Natural killer cell (primary cell): ENCODE data around the gene TRMT44. TPM values are rescaled to one million over a fixed set of nuclear protein-coding genes. Genes with fewer than 3 reads are reported as not detected.

Experiments used
- ATAC-seq, 3 donors: fragments of 150-1000 bp in 2 of 3; fragments of 200-7000 bp in 1 of 3; cut with Tn5 transposase; 1 replicate in 1 of 3; 2 replicates in 2 of 3; pipeline ENCODE4 v1.10.0; 2021; ENCODE audit warnings: mild to moderate bottlenecking in 2 of 3, moderate library complexity in 2 of 3
- DNase-seq, 2 donors: peaks; one replicate each; pipeline versions ENCODE4 v3.0.0 to v3.0.0-alpha.2; 2013 to 2021; ENCODE audit warnings: mixed read lengths in 1 of 2
- H3K27ac ChIP-seq: one replicate; pipeline ENCODE4 v1.5.1; 2013; ENCODE audit warnings: mild to moderate bottlenecking, low read length
- H3K27me3 ChIP-seq: one replicate; pipeline ENCODE4 v1.6.1; 2013; ENCODE audit warnings: low read length; ENCODE audit not compliant: control insufficient read depth, insufficient read depth
- H3K36me3 ChIP-seq: one replicate; pipeline ENCODE4 v1.6.1; 2013; ENCODE audit warnings: low read length; ENCODE audit not compliant: control insufficient read depth, insufficient read depth
- H3K4me1 ChIP-seq: one replicate; pipeline ENCODE4 v1.6.1; 2013; ENCODE audit warnings: low read length; ENCODE audit not compliant: control insufficient read depth, insufficient read depth
- H3K4me3 ChIP-seq: one replicate; pipeline ENCODE4 v1.5.1; 2013; ENCODE audit warnings: low read length
- H3K9me3 ChIP-seq: one replicate; pipeline ENCODE4 v1.6.1; 2013; ENCODE audit warnings: low read length; ENCODE audit not compliant: control insufficient read depth, insufficient read depth
- H3K27ac Mint-ChIP-seq, 2 donors: one replicate each; pipeline ENCODE4 v1.8.0; 2022; ENCODE audit warnings: mild to moderate bottlenecking in 2 of 2, mixed read lengths in 2 of 2, moderate library complexity in 1 of 2
- H3K27me3 Mint-ChIP-seq, 2 donors: one replicate each; pipeline ENCODE4 v1.8.0; 2022; ENCODE audit warnings: low read depth in 2 of 2, mixed read lengths in 2 of 2
- H3K36me3 Mint-ChIP-seq: one replicate; pipeline ENCODE4 v1.8.0; 2022; ENCODE audit warnings: mixed read lengths
- H3K4me1 Mint-ChIP-seq, 2 donors: one replicate each; pipeline ENCODE4 v1.8.0; 2022; ENCODE audit warnings: mixed read lengths in 2 of 2
- H3K4me3 Mint-ChIP-seq: one replicate; pipeline ENCODE4 v1.8.0; 2022; ENCODE audit warnings: mild to moderate bottlenecking, moderate library complexity, mixed read lengths
- H3K9me3 Mint-ChIP-seq, 2 donors: one replicate each; pipeline ENCODE4 v1.8.0; 2022; ENCODE audit warnings: mixed read lengths in 2 of 2
- WGBS: methylation state at CpG from one replicate; pipeline ENCODE4 v1.1.7; 2013; ENCODE audit warnings: missing lambda C conversion rate; ENCODE audit not compliant: insufficient coverage; 5-methylcytosine and 5-hydroxymethylcytosine counted together
- intact Hi-C: fragments of 100-400 bp; cut with micrococcal nuclease; formaldehyde crosslinking; loops from one replicate; pipeline ENCODE4 v1.14.2; 2022
- total RNA-seq, 4 donors: library from RNA; stranded (reverse); fragments of 120-200 nt in 1 of 4; gene quantifications; one replicate each; pipeline versions ENCODE4 v1.2.3 to v1.2.4, GENCODE V29; 2013 to 2022
- TF ChIP-seq, protein P1 (sequence below): fragments of 200-600 bp; IDR thresholded peaks from one replicate; pipeline ENCODE4 v1.8.0; 2022; ENCODE audit warnings: antibody characterized with exemption

Gene TRMT44
- total RNA-seq, 3 donors from 2014 or later (not counting 1 experiment from before 2014, with no cell fraction given): 24.4 to 37.5 (median 34.3) TPM

DNA sequence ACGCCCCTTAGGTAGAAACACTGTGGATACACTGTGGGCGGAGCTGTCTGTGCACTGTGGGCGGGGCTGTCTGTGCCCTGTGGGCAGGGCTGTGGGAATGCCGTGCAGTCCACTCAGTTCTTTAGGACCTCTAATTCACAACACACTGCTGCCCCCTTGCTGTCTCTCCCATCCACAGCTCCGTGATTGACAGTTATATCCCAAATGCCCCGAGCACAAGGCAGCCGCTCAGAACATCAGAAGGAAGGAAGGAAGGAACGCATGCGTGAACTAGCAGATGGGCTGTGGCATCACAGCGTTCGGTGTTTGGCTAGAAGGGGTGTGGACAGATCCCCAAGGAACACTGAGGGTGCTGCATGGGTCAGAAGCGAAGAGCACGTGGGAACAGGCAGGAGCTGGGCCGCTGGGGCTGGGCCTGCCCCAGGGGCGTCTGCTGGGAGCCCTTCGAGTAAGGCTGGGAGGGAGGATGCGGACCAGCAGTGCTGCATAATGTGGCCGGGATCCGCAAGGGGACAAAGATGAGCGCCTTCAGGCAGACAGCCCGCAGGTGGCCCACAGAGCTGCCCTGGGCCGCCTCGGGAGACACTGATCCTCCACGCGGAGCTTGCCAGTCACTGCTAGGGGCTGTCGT is 29.8 kb upstream of the TRMT44 start:
- peaks cover 14% of the 10 kb centered on the region for H3K36me3 Mint-ChIP-seq
- no peak overlapping the region for H3K4me3 Mint-ChIP-seq
- 78% methylated on average over 26 of the region's 26 CpGs for WGBS

DNA sequence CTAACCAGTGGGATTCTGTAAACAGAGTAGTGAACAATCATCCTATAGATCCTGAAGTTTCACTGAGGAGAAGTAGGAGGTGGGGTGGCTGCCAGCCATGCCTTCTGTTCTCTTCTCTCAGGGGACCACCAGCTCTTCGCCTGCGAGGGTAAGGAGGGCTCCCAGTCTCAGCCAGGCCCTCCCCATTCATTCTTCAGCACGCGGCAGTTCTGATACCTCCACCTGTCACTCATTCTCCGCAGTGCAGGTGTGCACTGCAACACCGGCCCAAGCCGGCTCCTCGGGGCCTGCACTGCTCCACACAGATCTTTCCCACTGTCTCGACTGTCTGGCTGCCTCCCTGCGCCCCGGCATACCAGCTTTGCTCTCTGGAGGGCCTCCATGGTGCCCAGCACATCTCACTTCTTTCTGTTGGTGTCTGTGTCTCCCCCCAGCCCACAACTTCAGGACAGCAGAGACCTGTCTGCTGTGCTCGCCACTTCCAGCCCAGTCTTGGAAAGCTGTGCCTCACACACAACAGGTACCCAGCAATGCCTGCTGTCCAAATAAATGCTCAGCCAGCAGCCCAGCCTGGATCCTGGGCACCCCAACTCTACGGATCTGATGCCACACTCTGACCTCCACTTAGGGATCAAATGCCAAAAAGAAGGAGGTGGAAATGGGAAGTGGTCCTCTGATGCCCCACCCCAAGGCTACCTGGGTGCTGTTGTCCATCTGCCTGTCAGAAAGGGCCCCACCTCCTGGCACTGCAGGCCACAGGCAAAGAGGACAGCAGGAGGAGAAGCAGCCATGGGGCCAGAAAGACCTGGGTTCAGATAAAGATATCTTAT is 29.0 kb upstream of the TRMT44 start:
- ATAC-seq: no peak
- Histone ChIP-seq H3K36me3 (peaks cover 17% of the 10 kb centered on the region), H3K27me3 (no peaks in the 10 kb centered on the region), H3K4me1 (peaks cover 28% of the 10 kb centered on the region), H3K27ac (no peak overlapping the region), H3K4me3 (no peak overlapping the region), H3K9me3 (no peaks in the 10 kb centered on the region)
- 95% methylated on average over 13 of the region's 13 CpGs for WGBS
- peak overlapping the region in 1 of 2 donors; percentile 72 for H3K27ac Mint-ChIP-seq
- no peaks in the 10 kb centered on the region for H3K27me3 Mint-ChIP-seq
- no peaks in the 10 kb centered on the region for H3K9me3 Mint-ChIP-seq
- H3K4me3 Mint-ChIP-seq: no peak overlapping the region
- no peak for DNase-seq
- intact Hi-C loops: no loop called here
- H3K36me3 Mint-ChIP-seq: peaks cover 14% of the 10 kb centered on the region
- TF ChIP-seq, protein P1, sequence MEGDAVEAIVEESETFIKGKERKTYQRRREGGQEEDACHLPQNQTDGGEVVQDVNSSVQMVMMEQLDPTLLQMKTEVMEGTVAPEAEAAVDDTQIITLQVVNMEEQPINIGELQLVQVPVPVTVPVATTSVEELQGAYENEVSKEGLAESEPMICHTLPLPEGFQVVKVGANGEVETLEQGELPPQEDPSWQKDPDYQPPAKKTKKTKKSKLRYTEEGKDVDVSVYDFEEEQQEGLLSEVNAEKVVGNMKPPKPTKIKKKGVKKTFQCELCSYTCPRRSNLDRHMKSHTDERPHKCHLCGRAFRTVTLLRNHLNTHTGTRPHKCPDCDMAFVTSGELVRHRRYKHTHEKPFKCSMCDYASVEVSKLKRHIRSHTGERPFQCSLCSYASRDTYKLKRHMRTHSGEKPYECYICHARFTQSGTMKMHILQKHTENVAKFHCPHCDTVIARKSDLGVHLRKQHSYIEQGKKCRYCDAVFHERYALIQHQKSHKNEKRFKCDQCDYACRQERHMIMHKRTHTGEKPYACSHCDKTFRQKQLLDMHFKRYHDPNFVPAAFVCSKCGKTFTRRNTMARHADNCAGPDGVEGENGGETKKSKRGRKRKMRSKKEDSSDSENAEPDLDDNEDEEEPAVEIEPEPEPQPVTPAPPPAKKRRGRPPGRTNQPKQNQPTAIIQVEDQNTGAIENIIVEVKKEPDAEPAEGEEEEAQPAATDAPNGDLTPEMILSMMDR: no peak
- H3K4me1 Mint-ChIP-seq: peaks cover 22 to 45% of the 10 kb centered on the region in 2 donors

More for the DNA sequence above, 29.8 kb upstream of the TRMT44 start:
- no peak overlapping the region for H3K27ac ChIP-seq
- peak overlapping the region; percentile 85 to 87 for H3K27ac Mint-ChIP-seq
- TF ChIP-seq, protein P1: no peak
- ATAC-seq (no peak), DNase-seq (no peak)
- intact Hi-C loops: no loop called here
- H3K36me3 ChIP-seq: peaks cover 17% of the 10 kb centered on the region
- H3K27me3 Mint-ChIP-seq: no peaks in the 10 kb centered on the region
- H3K9me3 ChIP-seq: no peaks in the 10 kb centered on the region
- no peaks in the 10 kb centered on the region for H3K9me3 Mint-ChIP-seq
- no peak overlapping the region for H3K4me3 ChIP-seq
- H3K4me1 Mint-ChIP-seq: peaks cover 22 to 45% of the 10 kb centered on the region in 2 donors
- no peaks in the 10 kb centered on the region for H3K27me3 ChIP-seq
- peaks cover 28% of the 10 kb centered on the region for H3K4me1 ChIP-seq

DNA sequence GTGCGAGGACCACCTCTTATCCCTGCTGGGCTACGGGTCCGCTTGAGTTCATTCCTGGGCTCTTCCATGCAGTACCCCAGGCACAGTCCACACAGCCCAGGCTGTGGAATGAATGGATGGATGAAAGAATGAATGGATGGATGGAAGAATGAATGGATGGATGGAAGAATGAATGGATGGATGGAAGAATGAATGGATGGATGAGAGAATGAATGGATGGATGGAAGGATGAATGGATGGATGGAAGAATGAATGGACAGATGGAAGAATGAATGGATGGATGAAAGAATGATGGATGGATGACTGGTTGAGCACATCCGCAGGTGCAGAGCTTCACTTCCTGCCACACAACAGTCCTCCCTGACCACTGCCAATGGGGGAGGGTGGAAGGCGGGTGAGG is 28.3 kb upstream of the TRMT44 start:
- Mint-ChIP-seq H3K27ac (peak overlapping the region in 1 of 2 donors; percentile 72), H3K36me3 (peaks cover 14% of the 10 kb centered on the region)
- WGBS: 89% methylated on average over 5 of the region's 5 CpGs

More for the DNA sequence above, 28.3 kb upstream of the TRMT44 start:
- Histone ChIP-seq H3K4me1 (peaks cover 28% of the 10 kb centered on the region), H3K27ac (no peak overlapping the region), H3K9me3 (no peaks in the 10 kb centered on the region), H3K27me3 (no peaks in the 10 kb centered on the region), H3K4me3 (no peak overlapping the region), H3K36me3 (peaks cover 17% of the 10 kb centered on the region)
- intact Hi-C loops: no loop called here
- H3K4me3 Mint-ChIP-seq: no peak overlapping the region
- ATAC-seq: no peak
- TF ChIP-seq, protein P1: no peak
- no peaks in the 10 kb centered on the region for H3K27me3 Mint-ChIP-seq
- H3K4me1 Mint-ChIP-seq: peaks cover 22 to 45% of the 10 kb centered on the region in 2 donors
- H3K9me3 Mint-ChIP-seq: no peaks in the 10 kb centered on the region
- DNase-seq: no peak
